PC-3 (cell line): ENCODE results near the gene MIAT. TPM values are rescaled to one million over a fixed set of nuclear protein-coding genes. Genes with fewer than 3 reads are reported as not detected.
A peak's percentile ranks its signal among the peaks of the same experiment; 100 is the strongest.

Experiments used
- ATAC-seq: fragments of 200-7000 bp; cut with Tn5 transposase; 2 replicates; pipeline ENCODE4 v1.9.1; 2020; ENCODE audit warnings: mild to moderate bottlenecking, moderate library complexity
- Bru-seq: library from RNA; stranded (reverse); fragments of 400-500 nt; gene quantifications from one replicate; lab custom pipeline; 2021; lab: Mats Ljungman, UMichigan
- BruChase-seq, 2 experiments: library from RNA; stranded (reverse); fragments of 400-500 nt; gene quantifications; one replicate each; lab custom pipeline; 2021; lab: Mats Ljungman, UMichigan
- BruUV-seq: library from RNA; stranded (reverse); fragments of 400-500 nt; replicated peaks from 2 replicates; lab custom pipeline; 2021; lab: Mats Ljungman, UMichigan
- CTCF ChIA-PET: fragments of 300-600 bp; sonication (Branson Sonifier 250); formaldehyde crosslinking; loops from one replicate; lab custom pipeline; 2022; ENCODE audit warnings: antibody characterized with exemption; lab: Charles Lee
- POLR2A ChIA-PET: fragments of 300-600 bp; sonication (Branson Sonifier 250); formaldehyde crosslinking; loops from one replicate; lab custom pipeline; 2022; ENCODE audit warnings: antibody characterized with exemption; ENCODE audit not compliant: unreplicated experiment; lab: Charles Lee
- DNase-seq: peaks from one replicate; pipeline ENCODE4 v3.0.0-alpha.2; 2015
- H2AFZ ChIP-seq: fragments of 300-600 bp; sonication (generic); 2 replicates; pipeline ENCODE4 v1.6.0; 2016; ENCODE audit warnings: antibody characterized with exemption, low read length
- H3F3A ChIP-seq: fragments of 300-600 bp; sonication (generic); one replicate; pipeline ENCODE4 v1.6.0; 2017; ENCODE audit warnings: antibody characterized with exemption, low read length, control low read depth, mild to moderate bottlenecking; ENCODE audit not compliant: unreplicated experiment
- H3K27ac ChIP-seq: fragments of 300-600 bp; sonication (generic); 2 replicates; pipeline ENCODE4 v1.5.1; 2016; ENCODE audit warnings: mild to moderate bottlenecking, low read length
- H3K27me3 ChIP-seq: fragments of 300-600 bp; sonication (generic); 2 replicates; pipeline ENCODE4 v1.6.1; 2016; ENCODE audit warnings: low read length, mixed read lengths
- H3K36me3 ChIP-seq: fragments of 300-600 bp; sonication (generic); 2 replicates; pipeline ENCODE4 v1.6.1; 2016; ENCODE audit warnings: low read depth, mixed run types, low read length, mixed read lengths
- H3K4me1 ChIP-seq: fragments of 300-600 bp; sonication (generic); 2 replicates; pipeline ENCODE4 v1.5.1; 2016; ENCODE audit warnings: low read length; ENCODE audit not compliant: insufficient read depth
- H3K4me2 ChIP-seq: fragments of 300-600 bp; sonication (generic); 2 replicates; pipeline ENCODE4 v1.6.0; 2016; ENCODE audit warnings: low read length
- H3K4me3 ChIP-seq: fragments of 300-600 bp; sonication (generic); 2 replicates; pipeline ENCODE4 v1.5.1; 2016; ENCODE audit warnings: mild to moderate bottlenecking, low read length, mixed read lengths
- H3K79me2 ChIP-seq: fragments of 300-600 bp; sonication (generic); 2 replicates; pipeline ENCODE4 v1.6.1; 2017; ENCODE audit warnings: low read length, mixed read lengths
- H3K9ac ChIP-seq: fragments of 300-600 bp; sonication (generic); 2 replicates; pipeline ENCODE4 v1.6.0; 2016; ENCODE audit warnings: mild to moderate bottlenecking, low read length
- H3K9me2 ChIP-seq: fragments of 300-600 bp; sonication (generic); replicated peaks from 2 replicates; pipeline ENCODE4 v1.6.1; 2016; ENCODE audit warnings: mixed run types, low read length, mixed read lengths
- H3K9me3 ChIP-seq: fragments of 300-600 bp; sonication (generic); 2 replicates; pipeline ENCODE4 v1.6.1; 2016; ENCODE audit warnings: low read length, mixed read lengths
- H4K20me1 ChIP-seq: fragments of 300-600 bp; sonication (generic); 2 replicates; pipeline ENCODE4 v1.6.1; 2016; ENCODE audit warnings: low read length, mixed read lengths
- EZH2 ChIP-seq: fragments of 300-600 bp; sonication (generic); IDR thresholded peaks from one replicate; pipeline ENCODE4 v1.6.1; 2017; ENCODE audit warnings: antibody characterized with exemption, mild to moderate bottlenecking, low read length; ENCODE audit not compliant: unreplicated experiment
- EZH2phosphoT487 ChIP-seq: fragments of 300-600 bp; sonication (generic); IDR thresholded peaks from 2 replicates; pipeline ENCODE4 v1.6.1; 2018; ENCODE audit warnings: mild to moderate bottlenecking, antibody characterized with exemption, low read length, borderline replicate concordance
- intact Hi-C: fragments of 100-400 bp; cut with micrococcal nuclease; formaldehyde crosslinking; loops from 2 replicates; pipeline ENCODE4 v1.9.0; 2023
- long read RNA-seq: library from polyadenylated mRNA; unstranded; transcript quantifications from one replicate; pipeline ENCODE4 v2.0.0, GENCODE V29; 2021; ENCODE audit not compliant: unreplicated experiment
- total RNA-seq: library from RNA; depleted of rRNA; stranded (reverse); fragments of >200 nt; gene quantifications from 2 replicates; pipeline ENCODE4 v1.2.3, GENCODE V29; 2014; rRNA removed
- TF ChIP-seq, protein P1 (sequence below): fragments of 300-600 bp; sonication (generic); conservative IDR thresholded peaks from 2 replicates; pipeline ENCODE4 v1.5.1; 2017; ENCODE audit warnings: antibody characterized with exemption, low read depth, mild to moderate bottlenecking, low read length

Gene MIAT
- total RNA-seq (0.15 and 0.23 TPM in 2 replicates), Bru-seq, nascent RNA (percentile 40 among the genes with signal in this experiment), BruChase-seq, experiment 1, labeled RNA remaining after a 6-hour chase (percentile 29 among the genes with signal in this experiment), BruChase-seq, experiment 2, labeled RNA remaining after a 2-hour chase (percentile 30 among the genes with signal in this experiment)
- long read RNA-seq: 0 reads

DNA sequence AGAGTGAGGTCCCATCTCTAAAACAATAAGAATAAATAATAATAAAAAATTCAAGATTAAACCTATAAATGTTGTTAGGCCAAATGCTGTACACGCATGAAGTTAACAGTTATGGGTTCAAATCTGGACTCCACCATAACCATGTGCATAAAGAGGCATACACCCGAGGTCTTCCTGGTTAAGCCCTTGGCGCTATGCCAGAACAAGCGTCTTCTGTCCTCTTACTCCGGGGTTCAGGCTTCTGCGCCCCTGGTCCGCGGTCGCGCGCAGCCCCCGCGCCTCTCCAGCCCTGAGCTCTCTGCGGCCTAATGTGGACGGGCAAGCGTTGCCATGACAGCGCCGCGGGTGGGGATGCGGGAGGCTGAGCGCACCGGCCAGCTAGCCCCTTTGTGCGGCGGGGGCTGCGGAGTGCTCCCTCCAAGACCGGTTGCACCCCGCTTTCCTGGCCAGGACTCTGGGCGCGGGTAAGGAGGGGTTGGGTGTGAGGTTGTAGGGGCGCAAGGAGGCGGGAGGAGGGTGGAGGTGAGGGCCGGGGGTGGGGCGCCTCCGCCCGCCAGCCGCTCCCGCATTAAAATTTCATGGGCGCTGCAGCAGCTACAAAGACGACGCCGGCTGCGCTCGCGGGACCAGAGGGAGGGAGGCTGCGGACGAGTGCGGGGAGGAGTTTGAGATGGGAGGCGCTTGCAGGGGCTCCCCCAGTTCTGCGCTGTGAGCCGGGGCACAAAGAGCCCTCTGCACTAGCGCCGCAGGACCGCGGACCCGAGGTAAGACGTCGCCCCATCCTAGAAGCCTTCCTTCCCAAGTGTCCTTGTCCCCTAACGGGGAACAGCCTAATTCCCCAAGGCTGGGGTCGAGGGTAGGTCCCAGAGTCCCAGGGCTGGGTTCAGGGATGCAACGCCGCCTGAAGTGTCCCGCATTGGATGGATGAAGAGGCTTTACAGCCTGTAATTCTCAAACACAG is at the start of gene MIAT:
Gene MIAT, plus strand, starts transcription at position 698 of the 961 bp plus-strand sequence.
- Histone ChIP-seq H3F3A (no peaks in the 10 kb centered on the region), H3K4me1 (peaks cover 10% of the 10 kb centered on the region), H3K36me3 (no peaks in the 10 kb centered on the region), H3K79me2 (no peaks in the 10 kb centered on the region), H3K9me3 (no peaks in the 10 kb centered on the region), H2AFZ (peak within 1 kb of the TSS; percentile 76; the same call in 1 of the 2 replicates), H3K27me3 (peaks cover 29% of the 10 kb centered on the region), H4K20me1 (no peaks in the 10 kb centered on the region), H3K4me2 (peak within 1 kb of the TSS; percentile 86), H3K4me3 (peak within 1 kb of the TSS; percentile 61), H3K9ac (no peak within 1 kb of the TSS), H3K9me2 (no peaks in the 10 kb centered on the region), H3K27ac (no peak within 1 kb of the TSS)
- intact Hi-C loops: no loop called here
- no TSS peak for BruUV-seq
- ChIA-PET POLR2A (no interaction called here), CTCF (no interaction called here)
- ATAC-seq: no peak
- no peak for TF ChIP-seq EZH2phosphoT487
- TF ChIP-seq EZH2: no peak
- TF ChIP-seq, protein P1, sequence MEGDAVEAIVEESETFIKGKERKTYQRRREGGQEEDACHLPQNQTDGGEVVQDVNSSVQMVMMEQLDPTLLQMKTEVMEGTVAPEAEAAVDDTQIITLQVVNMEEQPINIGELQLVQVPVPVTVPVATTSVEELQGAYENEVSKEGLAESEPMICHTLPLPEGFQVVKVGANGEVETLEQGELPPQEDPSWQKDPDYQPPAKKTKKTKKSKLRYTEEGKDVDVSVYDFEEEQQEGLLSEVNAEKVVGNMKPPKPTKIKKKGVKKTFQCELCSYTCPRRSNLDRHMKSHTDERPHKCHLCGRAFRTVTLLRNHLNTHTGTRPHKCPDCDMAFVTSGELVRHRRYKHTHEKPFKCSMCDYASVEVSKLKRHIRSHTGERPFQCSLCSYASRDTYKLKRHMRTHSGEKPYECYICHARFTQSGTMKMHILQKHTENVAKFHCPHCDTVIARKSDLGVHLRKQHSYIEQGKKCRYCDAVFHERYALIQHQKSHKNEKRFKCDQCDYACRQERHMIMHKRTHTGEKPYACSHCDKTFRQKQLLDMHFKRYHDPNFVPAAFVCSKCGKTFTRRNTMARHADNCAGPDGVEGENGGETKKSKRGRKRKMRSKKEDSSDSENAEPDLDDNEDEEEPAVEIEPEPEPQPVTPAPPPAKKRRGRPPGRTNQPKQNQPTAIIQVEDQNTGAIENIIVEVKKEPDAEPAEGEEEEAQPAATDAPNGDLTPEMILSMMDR: no peak
- no peak for DNase-seq

DNA sequence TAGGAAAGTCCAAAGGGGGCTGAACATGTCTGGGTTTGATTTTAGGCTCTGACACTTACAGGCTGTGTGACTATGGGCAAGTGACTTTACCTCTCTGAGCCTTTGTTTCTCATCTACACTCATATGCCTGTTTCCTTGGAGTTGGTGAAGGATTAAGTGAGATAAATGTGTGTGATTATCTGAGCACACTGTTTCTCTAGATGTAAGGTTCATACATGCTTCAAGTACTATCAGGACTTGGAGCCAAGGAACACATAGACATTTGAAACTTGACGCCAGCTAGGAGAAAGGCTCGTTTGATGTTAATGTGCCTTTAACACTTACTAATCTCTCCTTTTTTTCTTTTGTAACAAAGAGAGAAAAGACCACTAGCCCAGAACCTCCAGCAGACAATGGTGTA is 49.3 kb upstream of the MIAT start:
- Histone ChIP-seq H3K9me2 (no peaks in the 10 kb centered on the region), H3F3A (no peaks in the 10 kb centered on the region), H3K27ac (no peak overlapping the region), H3K27me3 (no peaks in the 10 kb centered on the region), H3K4me1 (peaks cover 14% of the 10 kb centered on the region), H4K20me1 (no peaks in the 10 kb centered on the region), H2AFZ (no peak overlapping the region), H3K79me2 (no peaks in the 10 kb centered on the region), H3K4me2 (no peak overlapping the region), H3K9ac (no peak overlapping the region), H3K36me3 (no peaks in the 10 kb centered on the region), H3K4me3 (no peak overlapping the region), H3K9me3 (no peaks in the 10 kb centered on the region)
- no TSS peak for BruUV-seq
- POLR2A ChIA-PET: no interaction called here
- TF ChIP-seq EZH2 (no peak), EZH2phosphoT487 (no peak)
- TF ChIP-seq, protein P1: no peak
- ATAC-seq (no peak), DNase-seq (no peak)
- intact Hi-C loops: no loop called here
- CTCF ChIA-PET: no interaction called here
